ENCODE results near the gene ZCCHC7. TPM values are rescaled to one million over a fixed set of nuclear protein-coding genes. Genes with fewer than 3 reads are reported as not detected.

The ZCCHC7 gene
- total and polyA plus RNA-seq, 10 of the 15 experiments (the other 5 are each of a cell fraction or from before 2014, with no cell fraction given), result 42.9 to 178 (median 53.3) TPM

- TF ChIP-seq BMI1 (IDR thresholded peaks at IDR 0.05; ENCODE audit: borderline replicate concordance) (no peak), IKZF2 (IDR thresholded peaks at IDR 0.05) (no peak), MTA3 (IDR thresholded peaks at IDR 0.05; ENCODE audit: borderline replicate concordance, low read length) (no peak), MYC (IDR thresholded peaks at IDR 0.05; ENCODE audit: insufficient read depth, insufficient read length, insufficient replicate concordance, low read length, severe bottlenecking) (no peak), KDM1A (IDR thresholded peaks at IDR 0.05; ENCODE audit: borderline replicate concordance) (no peak), CREB1 (IDR thresholded peaks at IDR 0.05; ENCODE audit: low read depth) (no peak), ZZZ3 (IDR thresholded peaks at IDR 0.05; ENCODE audit: control insufficient read depth, insufficient read length, low read depth) (no peak), NR2C2 (IDR thresholded peaks at IDR 0.05; ENCODE audit: borderline replicate concordance, control insufficient read depth, insufficient read length, low read depth) (no peak)
These were observed 207.2 kb downstream of the ZCCHC7 start (continued) for GRCh38 chr9:37327553-37327952.

GRCh38 chr9:37328556-37329227 is 208.3 kb downstream of the ZCCHC7 start:
- RAD21 ChIA-PET (ENCODE audit: unreplicated experiment), result interaction anchor here (0.5 to 6.0 kb wide), 34 partner anchors 10 to 455 kb away, joined by 3 to 33 read pairs (median 5); partner anchors contain the start of gene ZCCHC7
- in situ Hi-C loops (cut with MboI), result no loop called here
- BruUV-seq (replicated peaks), result no TSS peak
- H4K20me1 ChIP-seq (ENCODE audit: control insufficient read depth, insufficient read depth), result no peaks in the 10 kb centered on the region
- intact Hi-C loops (cut with micrococcal nuclease; ENCODE audit: unreplicated experiment), result loop anchor here (5.0 kb wide), 2 partner anchors 296 to 456 kb away; partner anchors contain the start of gene PAX5
- H3K36me3 ChIP-seq (ENCODE audit: control insufficient read depth in 2 of 2, insufficient read depth in 2 of 2, low read length in 1 of 2), result no peaks in the 10 kb centered on the region
- no peaks in the 10 kb centered on the region for H3K27me3 ChIP-seq (replicated peaks in 1 of 2; ENCODE audit: control insufficient read depth in 2 of 2, insufficient read depth in 2 of 2, low read length in 1 of 2)
- no peak overlapping the region for H3K4me2 ChIP-seq (ENCODE audit: control insufficient read depth, insufficient read depth)
- H3K9ac ChIP-seq (ENCODE audit: control insufficient read depth, insufficient read depth, low read length), result no peak overlapping the region
- no peak overlapping the region for H2AFZ ChIP-seq (ENCODE audit: control insufficient read depth, low read depth, low read length)
- TF ChIP-seq JUND (IDR thresholded peaks at IDR 0.05; ENCODE audit: low read depth, low read length) (no peak), IRF4 (IDR thresholded peaks at IDR 0.05; ENCODE audit: low read depth, low read length) (no peak)
- ATAC-seq, result no peak
- H3K4me1 ChIP-seq (ENCODE audit: control insufficient read depth, insufficient read depth, low read length), result peaks cover 27% of the 10 kb centered on the region
- H3K9me3 ChIP-seq (replicated peaks; ENCODE audit: control insufficient read depth, insufficient read depth, low read length), result no peaks in the 10 kb centered on the region
- no peak for DNase-seq (ENCODE audit: low read depth, low spot score)
- no peak for FAIRE-seq
- CTCF ChIA-PET, result interaction anchor here (0.7 to 8.1 kb wide), 34 partner anchors 8 to 455 kb away, joined by 3 to 60 read pairs (median 6); partner anchors contain the start of gene PAX5
- H3K27ac ChIP-seq (ENCODE audit: control insufficient read depth, insufficient read depth), result no peak overlapping the region; the same call in 1 of the 2 replicates
- H3K4me3 ChIP-seq, result no peak overlapping the region
- POLR2A ChIA-PET, result interaction anchor here (0.9 to 2.9 kb wide), 5 partner anchors 8 to 306 kb away, joined by 3 to 9 read pairs (median 3); no protein-coding TSS in a partner anchor
- SMC1A ChIA-PET (ENCODE audit: uncharacterized antibody, unreplicated experiment), result interaction anchor here (0.6 to 5.6 kb wide), 42 partner anchors 8 to 732 kb away, joined by 3 to 44 read pairs (median 6); partner anchors contain the start of gene ZCCHC7
- H3K79me2 ChIP-seq (ENCODE audit: control insufficient read depth, insufficient read depth, low read length), result peaks cover 9% of the 10 kb centered on the region

All from GM12878 (cell line).